K562 (cell line): Measurements from ENCODE around the gene COX7B. TPM values are rescaled to one million over a fixed set of nuclear protein-coding genes. Genes with fewer than 3 reads are reported as not detected.

ENCODE experiments used
- ATAC-seq: fragments of 200-7000 bp; cut with Tn5 transposase; 3 replicates; pipeline ENCODE4 v1.9.1; 2020; ENCODE audit warnings: moderate library complexity
- BruUV-seq: library from RNA; stranded (reverse); fragments of 400-500 nt; replicated peaks from 2 replicates; lab custom pipeline; 2021; lab: Mats Ljungman, UMichigan
- CTCF ChIA-PET: fragments of 300-600 bp; formaldehyde crosslinking; extraction: SDS; loops from one replicate; lab custom pipeline; 2021; ENCODE audit warnings: low intra/inter-chr PET ratio; lab: Yijun Ruan, JAX
- POLR2A ChIA-PET: fragments of 300-600, 350-650 bp; sonication (Branson Sonifier 250); formaldehyde crosslinking; extraction: SDS; loops from one replicate; lab custom pipeline; 2021; ENCODE audit warnings: antibody characterized with exemption, inconsistent platforms; lab: Yijun Ruan, JAX
- DNase-seq, 4 experiments: peaks; one replicate each; pipeline versions ENCODE4 v3.0.0 to v3.0.0-alpha.2; 2011 to 2018; ENCODE audit warnings: low spot score in 3 of 4, mixed read lengths in 3 of 4; ENCODE audit errors: extremely low read depth in 1 of 4
- FAIRE-seq: peaks from 2 replicates; lab custom pipeline; 2011; peaks lifted over from hg19 to GRCh38; lab: Jason Lieb, UNC
- H2AFZ ChIP-seq: 2 replicates; pipeline ENCODE4 v1.6.0; 2011; ENCODE audit warnings: low read depth, low read length, control low read depth, inconsistent platforms
- H3K27ac ChIP-seq: fragments of 200-600 bp; 3 replicates; pipeline ENCODE4 v1.8.0; 2011; ENCODE audit warnings: low read depth, mild to moderate bottlenecking, control low read depth, inconsistent platforms, low read length, moderate library complexity, mixed read lengths; ENCODE audit errors: extremely low read depth
- H3K27me3 ChIP-seq, 2 experiments: fragments of 300-600 bp in 1 of 2; 2 replicates in 1 of 2; 3 replicates in 1 of 2; pipeline versions ENCODE4 v1.6.0 to v1.8.0; 2011; ENCODE audit warnings: inconsistent platforms in 2 of 2, low read length in 2 of 2, mild to moderate bottlenecking in 1 of 2, mixed read lengths in 1 of 2, moderate library complexity in 1 of 2; ENCODE audit not compliant: control insufficient read depth in 2 of 2, insufficient read depth in 2 of 2
- H3K36me3 ChIP-seq: fragments of 300-600 bp; 3 replicates; pipeline ENCODE4 v1.8.0; 2011; ENCODE audit warnings: mild to moderate bottlenecking, low read length, inconsistent platforms; ENCODE audit not compliant: control insufficient read depth, insufficient read depth
- H3K4me1 ChIP-seq, 2 experiments: fragments of 200-600 bp in 1 of 2; replicated peaks in 1 of 2; 2 replicates in 1 of 2; 3 replicates in 1 of 2; pipeline versions ENCODE4 v1.5.1 to v1.8.0; 2011; ENCODE audit warnings: inconsistent platforms in 2 of 2, low read length in 2 of 2, mild to moderate bottlenecking in 1 of 2, mixed read lengths in 1 of 2, moderate library complexity in 1 of 2; ENCODE audit not compliant: control insufficient read depth in 2 of 2, insufficient read depth in 2 of 2
- H3K4me2 ChIP-seq: 2 replicates; pipeline ENCODE4 v1.6.1; 2011; ENCODE audit warnings: low read length, control low read depth, inconsistent platforms, mixed read lengths; ENCODE audit not compliant: insufficient read depth
- H3K4me3 ChIP-seq: fragments of 200-600 bp; sonication (generic), shearing (Covaris generic); 2 replicates; pipeline ENCODE4 v1.5.1; 2016; ENCODE audit warnings: control low read depth, inconsistent platforms
- H3K79me2 ChIP-seq: fragments of 200-600 bp; 3 replicates; pipeline ENCODE4 v1.8.0; 2011; ENCODE audit warnings: low read length, inconsistent platforms; ENCODE audit not compliant: control insufficient read depth, insufficient read depth
- H3K9ac ChIP-seq, 2 experiments: 2 replicates each; pipeline versions ENCODE4 v1.6.0 to v1.6.1; 2011; ENCODE audit warnings: low read depth in 2 of 2, low read length in 2 of 2, control low read depth in 1 of 2, inconsistent platforms in 1 of 2, mild to moderate bottlenecking in 1 of 2, mixed read lengths in 1 of 2; ENCODE audit not compliant: insufficient read depth in 1 of 2
- H3K9me1 ChIP-seq: one replicate; pipeline ENCODE4 v1.6.0; 2011; ENCODE audit warnings: inconsistent platforms, mild to moderate bottlenecking, low read length, moderate library complexity; ENCODE audit not compliant: control insufficient read depth, insufficient read depth
- H3K9me3 ChIP-seq: replicated peaks from 2 replicates; pipeline ENCODE4 v1.5.1; 2011; ENCODE audit warnings: low read depth, low read length, inconsistent platforms; ENCODE audit not compliant: control insufficient read depth, insufficient read depth
- H4K20me1 ChIP-seq: replicated peaks from 2 replicates; pipeline ENCODE4 v1.6.1; 2011; ENCODE audit warnings: low read length, inconsistent platforms, mixed read lengths; ENCODE audit not compliant: control insufficient read depth, insufficient read depth
- C11orf30 ChIP-seq: fragments of 450-650 bp; IDR thresholded peaks from 2 replicates; pipeline ENCODE4 v1.6.1; 2016; ENCODE audit warnings: low read depth, mild to moderate bottlenecking
- CBX1 ChIP-seq: sonication (generic); IDR thresholded peaks from 2 replicates; pipeline ENCODE4 v1.6.1; 2016; ENCODE audit warnings: antibody characterized with exemption, low read depth, mild to moderate bottlenecking
- CBX2 ChIP-seq: fragments of 200-600 bp; sonication (generic); IDR thresholded peaks from one replicate; pipeline ENCODE4 v1.6.1; 2012; ENCODE audit warnings: mild to moderate bottlenecking, low read length, inconsistent platforms; ENCODE audit not compliant: insufficient read depth, poor library complexity, severe bottlenecking
- FOSL1 ChIP-seq: fragments of 200-800 bp; sonication (Bioruptor generic); conservative IDR thresholded peaks from 2 replicates; pipeline ENCODE4 v1.6.1; 2016; ENCODE audit warnings: missing genetic modification characterization, missing compliant biosample characterization
- FOXA3 ChIP-seq, 2 experiments: fragments of 450-650 bp in 1 of 2; sonication (generic) in 1 of 2; formaldehyde crosslinking; IDR thresholded peaks in 1 of 2; conservative IDR thresholded peaks in 1 of 2; 2 replicates each; pipeline versions ENCODE4 v1.4.0 to v1.8.0; 2020 to 2022; ENCODE audit warnings: mild to moderate bottlenecking in 2 of 2, missing genetic modification reagents in 1 of 2
- MAFF ChIP-seq: IDR thresholded peaks from 2 replicates; pipeline ENCODE4 v1.6.1; 2012; ENCODE audit warnings: low read length, improper control_type of control experiment
- MAFG ChIP-seq: fragments of 450-650 bp; conservative IDR thresholded peaks from 2 replicates; pipeline ENCODE4 v1.6.1; 2016; ENCODE audit warnings: missing genetic modification characterization, missing compliant biosample characterization
- MAFK ChIP-seq: IDR thresholded peaks from 2 replicates; pipeline ENCODE4 v1.6.1; 2011; ENCODE audit warnings: low read length, improper control_type of control experiment
- NFE2 ChIP-seq: IDR thresholded peaks from 2 replicates; pipeline ENCODE4 v1.6.1; 2014; ENCODE audit warnings: antibody characterized with exemption, low read depth
- PCBP1 ChIP-seq: fragments of 200-400 bp; formaldehyde crosslinking; IDR thresholded peaks from 2 replicates; pipeline ENCODE4 v1.6.1; 2018; ENCODE audit warnings: mild to moderate bottlenecking, low read depth, low read length; ENCODE audit not compliant: poor library complexity, severe bottlenecking
- PCBP2 ChIP-seq: fragments of 200-400 bp; formaldehyde crosslinking; IDR thresholded peaks from 2 replicates; pipeline ENCODE4 v1.6.1; 2018; ENCODE audit warnings: low read length, low read depth, mild to moderate bottlenecking, moderate library complexity; ENCODE audit not compliant: poor library complexity, severe bottlenecking
- SRF ChIP-seq, 2 experiments: fragments of 250-450, 450-650 bp in 1 of 2; sonication (Bioruptor Pico) in 1 of 2; sonication (generic) in 1 of 2; formaldehyde crosslinking; IDR thresholded peaks; 2 replicates each; pipeline versions ENCODE4 v1.5.0 to v1.5.1; 2020 to 2022; ENCODE audit warnings: mild to moderate bottlenecking in 1 of 2, missing genetic modification reagents in 1 of 2
- ZNF316 ChIP-seq: fragments of 450-650 bp; IDR thresholded peaks from 2 replicates; pipeline ENCODE4 v1.6.1; 2016
- WGBS: fragments of 100-300 bp; shearing (Covaris generic); methylation state at CpG from one replicate; pipeline ENCODE4 v1.1.6; 2016; ENCODE audit warnings: low coverage, mixed read lengths; ENCODE audit not compliant: insufficient coverage; ENCODE audit errors: missing lambda C conversion rate; 5-methylcytosine and 5-hydroxymethylcytosine counted together
- in situ Hi-C: fragments of 300-500 bp; cut with MboI; formaldehyde crosslinking; loops from 4 replicates; pipeline ENCODE4 v1.15.0; 2018; ENCODE audit warnings: inconsistent platforms, mixed read lengths
- intact Hi-C: fragments of 100-400 bp; cut with micrococcal nuclease; formaldehyde crosslinking; loops from 2 replicates; pipeline ENCODE4 v1.14.2; 2022
- polyA plus RNA-seq, 8 experiments: library from polyadenylated mRNA; depleted of rRNA in 4 of 8; stranded (reverse) in 5 of 8; unstranded in 3 of 8; fragments of >200 nt; fragmentation: Nextera tagmentation in 2 of 8; fragmentation: Illumina TruSeq in 1 of 8; extraction: Ambion mirVana in 2 of 8; extraction: Trizol in 1 of 8; gene quantifications; 2 replicates each; pipeline versions ENCODE4 v1.2.1 to v1.2.3, GENCODE V29; 2011 to 2014; ENCODE audit warnings: inconsistent platforms in 1 of 8, missing spikeins in 1 of 8
- total RNA-seq, 7 experiments: library from RNA; depleted of rRNA in 6 of 7; stranded (reverse); fragments of >200 nt in 6 of 7; fragmentation: Illumina TruSeq in 2 of 7; extraction: Trizol in 2 of 7; gene quantifications; 2 replicates each; pipeline versions ENCODE4 v1.2.1 to v1.2.3, GENCODE V29; 2011 to 2021; ENCODE audit warnings: low replicate concordance in 1 of 7
- TF ChIP-seq, protein P1 (sequence below): IDR thresholded peaks from 2 replicates; pipeline ENCODE4 v1.6.1; 2012; ENCODE audit warnings: low read depth, low read length, improper control_type of control experiment, borderline replicate concordance
- TF ChIP-seq, protein P2 (sequence below): fragments of 250-450 bp; sonication (Bioruptor Pico); IDR thresholded peaks from 2 replicates; pipeline ENCODE4 v1.4.0; 2020
- TF ChIP-seq, protein P3 (sequence below): sonication (generic); formaldehyde crosslinking; IDR thresholded peaks from 2 replicates; pipeline ENCODE4 v1.8.1; 2022; ENCODE audit warnings: missing genetic modification reagents
- TF ChIP-seq, protein P4 (sequence below): fragments of 450-650 bp; formaldehyde crosslinking; IDR thresholded peaks from 2 replicates; pipeline ENCODE4 v1.4.0; 2020; ENCODE audit warnings: mild to moderate bottlenecking, moderate library complexity

Gene COX7B
- total and polyA plus RNA-seq, 9 of the 15 experiments (the other 6 are each of a cell fraction or from before 2014, with no cell fraction given) = 549 to 2,891 (median 1,307) TPM

DNA sequence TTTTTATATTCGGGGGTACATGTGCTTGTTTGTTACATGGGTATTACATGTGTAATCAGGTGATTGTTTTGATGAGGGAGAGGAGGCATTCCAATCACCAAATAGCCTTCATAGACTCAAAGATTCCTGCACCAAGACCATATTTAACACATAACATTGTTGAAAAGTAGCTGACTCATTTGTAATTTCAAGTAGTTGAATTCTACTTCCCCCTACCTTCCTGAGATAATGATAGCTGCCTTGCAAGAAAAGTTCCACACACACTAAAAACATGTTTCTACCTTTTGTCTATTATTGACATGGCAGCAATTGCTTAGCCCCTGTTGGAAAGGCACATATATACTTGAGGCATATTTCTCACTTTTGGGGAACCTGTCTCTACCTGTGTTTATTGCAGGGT, 54.0 kb downstream of the COX7B start:
- H3K4me2 ChIP-seq = peak overlapping the region; percentile 15; the same call in 1 of the 2 replicates
- H3K9me3 ChIP-seq = no peaks in the 10 kb centered on the region; the same call in 1 of the 2 replicates
- no peaks in the 10 kb centered on the region; the same call in 2 of the 3 replicates for H3K36me3 ChIP-seq
- H3K9me1 ChIP-seq = no peaks in the 10 kb centered on the region
- FAIRE-seq (peak; percentile 69), ATAC-seq (peak; percentile 71), DNase-seq (no peak)
- in situ Hi-C loops (no loop called here), intact Hi-C loops (loop anchor here (5.0 kb wide), 1 partner anchor 36 kb away; no protein-coding TSS in a partner anchor)
- H3K27me3 ChIP-seq = no peaks in the 10 kb centered on the region
- CTCF ChIA-PET = interaction anchor here (0.6 kb wide), 1 partner anchor 212 kb away, joined by 3 read pairs; no protein-coding TSS in a partner anchor
- H3K4me1 ChIP-seq = no peaks in the 10 kb centered on the region; a peak in 1 of 5 replicates
- no peak overlapping the region; a peak in 1 of 4 replicates for H3K9ac ChIP-seq
- H3K27ac ChIP-seq = peak overlapping the region; percentile 34
- H2AFZ ChIP-seq = no peak overlapping the region
- H3K79me2 ChIP-seq = peaks cover 82% of the 10 kb centered on the region
- BruUV-seq = no TSS peak
- POLR2A ChIA-PET = interaction anchor here (1.0 to 1.3 kb wide), 4 partner anchors 9 to 36 kb away, joined by 3 to 4 read pairs (median 3); no protein-coding TSS in a partner anchor
- H3K4me3 ChIP-seq = no peak overlapping the region
- 0% methylated on average over 1 of the region's 1 CpG for WGBS
- no peaks in the 10 kb centered on the region for H4K20me1 ChIP-seq
- peak; percentile 87 for TF ChIP-seq C11orf30
- TF ChIP-seq SRF (CRISPR knock-in tag; IDR thresholded peaks at IDR 0.05) = no peak
- TF ChIP-seq PCBP1 = no peak
- TF ChIP-seq FOXA3 (CRISPR knock-in tag; conservative IDR thresholded peaks at IDR 0.05 in 1 of 2, IDR thresholded peaks at IDR 0.05 in 1 of 2) = no peak
- TF ChIP-seq PCBP2 = no peak
- TF ChIP-seq, protein P1, sequence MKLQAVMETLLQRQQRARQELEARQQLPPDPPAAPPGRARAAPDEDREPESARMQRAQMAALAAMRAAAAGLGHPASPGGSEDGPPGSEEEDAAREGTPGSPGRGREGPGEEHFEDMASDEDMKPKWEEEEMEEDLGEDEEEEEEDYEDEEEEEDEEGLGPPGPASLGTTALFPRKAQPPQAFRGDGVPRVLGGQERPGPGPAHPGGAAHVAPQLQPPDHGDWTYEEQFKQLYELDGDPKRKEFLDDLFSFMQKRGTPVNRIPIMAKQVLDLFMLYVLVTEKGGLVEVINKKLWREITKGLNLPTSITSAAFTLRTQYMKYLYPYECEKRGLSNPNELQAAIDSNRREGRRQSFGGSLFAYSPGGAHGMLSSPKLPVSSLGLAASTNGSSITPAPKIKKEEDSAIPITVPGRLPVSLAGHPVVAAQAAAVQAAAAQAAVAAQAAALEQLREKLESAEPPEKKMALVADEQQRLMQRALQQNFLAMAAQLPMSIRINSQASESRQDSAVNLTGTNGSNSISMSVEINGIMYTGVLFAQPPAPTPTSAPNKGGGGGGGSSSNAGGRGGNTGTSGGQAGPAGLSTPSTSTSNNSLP = no peak
- TF ChIP-seq MAFG (tag) = peak; percentile 62
- TF ChIP-seq NFE2 = peak; percentile 84
- no peak for TF ChIP-seq CBX2
- TF ChIP-seq, protein P2, sequence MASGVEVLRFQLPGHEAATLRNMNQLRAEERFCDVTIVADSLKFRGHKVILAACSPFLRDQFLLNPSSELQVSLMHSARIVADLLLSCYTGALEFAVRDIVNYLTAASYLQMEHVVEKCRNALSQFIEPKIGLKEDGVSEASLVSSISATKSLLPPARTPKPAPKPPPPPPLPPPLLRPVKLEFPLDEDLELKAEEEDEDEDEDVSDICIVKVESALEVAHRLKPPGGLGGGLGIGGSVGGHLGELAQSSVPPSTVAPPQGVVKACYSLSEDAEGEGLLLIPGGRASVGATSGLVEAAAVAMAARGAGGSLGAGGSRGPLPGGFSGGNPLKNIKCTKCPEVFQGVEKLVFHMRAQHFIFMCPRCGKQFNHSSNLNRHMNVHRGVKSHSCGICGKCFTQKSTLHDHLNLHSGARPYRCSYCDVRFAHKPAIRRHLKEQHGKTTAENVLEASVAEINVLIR = no peak
- peak; percentile 90 for TF ChIP-seq ZNF316
- TF ChIP-seq MAFK = peak; percentile 57
- 0 out of 2 replicates have a peak, but pooled peaks have one; percentile 17 for TF ChIP-seq FOSL1
- TF ChIP-seq, protein P3, sequence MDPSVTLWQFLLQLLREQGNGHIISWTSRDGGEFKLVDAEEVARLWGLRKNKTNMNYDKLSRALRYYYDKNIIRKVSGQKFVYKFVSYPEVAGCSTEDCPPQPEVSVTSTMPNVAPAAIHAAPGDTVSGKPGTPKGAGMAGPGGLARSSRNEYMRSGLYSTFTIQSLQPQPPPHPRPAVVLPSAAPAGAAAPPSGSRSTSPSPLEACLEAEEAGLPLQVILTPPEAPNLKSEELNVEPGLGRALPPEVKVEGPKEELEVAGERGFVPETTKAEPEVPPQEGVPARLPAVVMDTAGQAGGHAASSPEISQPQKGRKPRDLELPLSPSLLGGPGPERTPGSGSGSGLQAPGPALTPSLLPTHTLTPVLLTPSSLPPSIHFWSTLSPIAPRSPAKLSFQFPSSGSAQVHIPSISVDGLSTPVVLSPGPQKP = no peak
- TF ChIP-seq CBX1 = no peak
- peak; percentile 36; the same call in 1 of the 2 replicates for TF ChIP-seq MAFF
- TF ChIP-seq, protein P4, sequence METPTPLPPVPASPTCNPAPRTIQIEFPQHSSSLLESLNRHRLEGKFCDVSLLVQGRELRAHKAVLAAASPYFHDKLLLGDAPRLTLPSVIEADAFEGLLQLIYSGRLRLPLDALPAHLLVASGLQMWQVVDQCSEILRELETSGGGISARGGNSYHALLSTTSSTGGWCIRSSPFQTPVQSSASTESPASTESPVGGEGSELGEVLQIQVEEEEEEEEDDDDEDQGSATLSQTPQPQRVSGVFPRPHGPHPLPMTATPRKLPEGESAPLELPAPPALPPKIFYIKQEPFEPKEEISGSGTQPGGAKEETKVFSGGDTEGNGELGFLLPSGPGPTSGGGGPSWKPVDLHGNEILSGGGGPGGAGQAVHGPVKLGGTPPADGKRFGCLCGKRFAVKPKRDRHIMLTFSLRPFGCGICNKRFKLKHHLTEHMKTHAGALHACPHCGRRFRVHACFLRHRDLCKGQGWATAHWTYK (CRISPR knock-in tag) = no peak
